HepG2 (cell line): Measurements from ENCODE around the gene OR5V1. TPM values are rescaled to one million over a fixed set of nuclear protein-coding genes. Genes with fewer than 3 reads are reported as not detected.

ENCODE experiments used
- ATAC-seq: fragments of 200-7000 bp; cut with Tn5 transposase; 3 replicates; pipeline ENCODE4 v1.9.1; 2020; ENCODE audit warnings: mild to moderate bottlenecking, moderate library complexity
- Bru-seq: library from RNA; stranded (reverse); fragments of 400-500 nt; gene quantifications from one replicate; lab custom pipeline; 2021; lab: Mats Ljungman, UMichigan
- BruChase-seq, 2 experiments: library from RNA; stranded (reverse); fragments of 400-500 nt; gene quantifications; one replicate each; lab custom pipeline; 2021; lab: Mats Ljungman, UMichigan
- BruUV-seq: library from RNA; stranded (reverse); fragments of 400-500 nt; replicated peaks from 2 replicates; lab custom pipeline; 2021; lab: Mats Ljungman, UMichigan
- CTCF ChIA-PET: fragments of 300-600 bp; formaldehyde crosslinking; extraction: SDS; loops from one replicate; lab custom pipeline; 2021; ENCODE audit warnings: low total read pairs, inconsistent platforms, low intra/inter-chr PET ratio; lab: Yijun Ruan, JAX
- POLR2A ChIA-PET: fragments of 350-600 bp; sonication (Branson Sonifier 250); formaldehyde crosslinking; loops from one replicate; lab custom pipeline; 2020; ENCODE audit warnings: antibody characterized with exemption, inconsistent platforms; lab: Yijun Ruan, JAX
- DNase-seq: peaks from one replicate; pipeline ENCODE4 v3.0.0-alpha.2; 2015; ENCODE audit warnings: low spot score
- FAIRE-seq: peaks from 3 replicates; lab custom pipeline; 2011; peaks lifted over from hg19 to GRCh38; lab: Jason Lieb, UNC
- H2AFZ ChIP-seq: one replicate; pipeline ENCODE4 v1.6.1; 2011; ENCODE audit warnings: low read length, inconsistent platforms
- H3K27ac ChIP-seq: fragments of 300-600 bp; 3 replicates; pipeline ENCODE4 v1.8.0; 2011; ENCODE audit warnings: mixed run types, mild to moderate bottlenecking, mixed read lengths, low read length, inconsistent platforms; ENCODE audit not compliant: insufficient read depth; ENCODE audit errors: extremely low read length
- H3K27me3 ChIP-seq, 2 experiments: fragments of 200-600 bp in 1 of 2; 2 replicates in 1 of 2; 3 replicates in 1 of 2; pipeline versions ENCODE4 v1.6.0 to v1.8.0; 2011; ENCODE audit warnings: low read length in 2 of 2, mild to moderate bottlenecking in 2 of 2, moderate library complexity in 2 of 2, inconsistent platforms in 1 of 2; ENCODE audit not compliant: insufficient read depth in 2 of 2, control insufficient read depth in 1 of 2
- H3K36me3 ChIP-seq, 2 experiments: fragments of 200-600 bp in 1 of 2; replicated peaks in 1 of 2; 2 replicates in 1 of 2; 3 replicates in 1 of 2; pipeline versions ENCODE4 v1.5.1 to v1.8.0; 2011; ENCODE audit warnings: low read length in 2 of 2, inconsistent platforms in 1 of 2; ENCODE audit not compliant: insufficient read depth in 2 of 2, control insufficient read depth in 1 of 2
- H3K4me1 ChIP-seq: 2 replicates; pipeline ENCODE4 v1.5.1; 2012; ENCODE audit warnings: low read length, inconsistent platforms; ENCODE audit not compliant: insufficient read depth
- H3K4me2 ChIP-seq: 2 replicates; pipeline ENCODE4 v1.6.0; 2011; ENCODE audit warnings: low read depth, low read length, inconsistent platforms
- H3K4me3 ChIP-seq, 3 experiments: fragments of 200-600 bp in 1 of 3; sonication (generic), shearing (Covaris generic) in 1 of 3; replicated peaks in 1 of 3; 2 replicates each; pipeline ENCODE4 v1.5.1; 2011 to 2016; ENCODE audit warnings: low read length in 3 of 3, inconsistent platforms in 2 of 3, low read depth in 2 of 3, mild to moderate bottlenecking in 2 of 3, control low read depth in 1 of 3, mixed read lengths in 1 of 3; ENCODE audit not compliant: insufficient read depth in 1 of 3
- H3K79me2 ChIP-seq: one replicate; pipeline ENCODE4 v1.6.1; 2011; ENCODE audit warnings: low read length, inconsistent platforms; ENCODE audit not compliant: insufficient read depth
- H3K9ac ChIP-seq: 2 replicates; pipeline ENCODE4 v1.6.0; 2011; ENCODE audit warnings: mild to moderate bottlenecking, low read depth, low read length, inconsistent platforms; ENCODE audit not compliant: insufficient read depth
- H3K9me3 ChIP-seq: 2 replicates; pipeline ENCODE4 v1.5.1; 2012; ENCODE audit warnings: mild to moderate bottlenecking, low read length
- H4K20me1 ChIP-seq: 2 replicates; pipeline ENCODE4 v1.6.0; 2011; ENCODE audit warnings: inconsistent platforms, mild to moderate bottlenecking, low read length, moderate library complexity; ENCODE audit not compliant: insufficient read depth
- HNRNPUL1 ChIP-seq: fragments of 200-400 bp; formaldehyde crosslinking; IDR thresholded peaks from 2 replicates; pipeline ENCODE4 v1.6.1; 2017; ENCODE audit warnings: low read depth, mild to moderate bottlenecking, low read length, moderate library complexity
- MBD4 ChIP-seq: IDR thresholded peaks from 2 replicates; pipeline ENCODE4 v1.6.1; 2012; ENCODE audit warnings: low read length, inconsistent platforms, borderline replicate concordance
- MZF1 ChIP-seq: sonication (generic); formaldehyde crosslinking; IDR thresholded peaks from 2 replicates; pipeline ENCODE4 v1.8.1; 2023; ENCODE audit warnings: mild to moderate bottlenecking, missing genetic modification reagents, borderline replicate concordance
- NR2F6 ChIP-seq, 2 experiments: IDR thresholded peaks; 2 replicates each; pipeline ENCODE4 v1.6.1; 2016; ENCODE audit warnings: antibody characterized with exemption in 1 of 2, mild to moderate bottlenecking in 1 of 2
- PRMT3 ChIP-seq: sonication (generic); formaldehyde crosslinking; IDR thresholded peaks from 2 replicates; pipeline ENCODE4 v1.8.1; 2022; ENCODE audit warnings: low read depth, mild to moderate bottlenecking, moderate library complexity, missing genetic modification reagents, borderline replicate concordance
- REL ChIP-seq: sonication (generic); formaldehyde crosslinking; conservative IDR thresholded peaks from 2 replicates; pipeline ENCODE4 v1.8.0; 2022; ENCODE audit warnings: mild to moderate bottlenecking, missing genetic modification reagents, moderate library complexity
- RFXAP ChIP-seq: sonication (generic); formaldehyde crosslinking; IDR thresholded peaks from 2 replicates; pipeline ENCODE4 v1.4.0; 2020; ENCODE audit warnings: missing genetic modification reagents, borderline replicate concordance
- SALL1 ChIP-seq: sonication (generic); formaldehyde crosslinking; IDR thresholded peaks from 2 replicates; pipeline ENCODE4 v1.8.0; 2022; ENCODE audit warnings: mild to moderate bottlenecking, missing genetic modification reagents
- SMAD1 ChIP-seq: sonication (generic); formaldehyde crosslinking; IDR thresholded peaks from 2 replicates; pipeline ENCODE4 v1.4.0; 2020; ENCODE audit warnings: missing genetic modification reagents, low read depth, mild to moderate bottlenecking, borderline replicate concordance
- THRA ChIP-seq: sonication (generic); formaldehyde crosslinking; IDR thresholded peaks from 2 replicates; pipeline ENCODE4 v1.4.0; 2020; ENCODE audit warnings: missing genetic modification reagents, borderline replicate concordance
- U2AF2 ChIP-seq: fragments of 200-400 bp; formaldehyde crosslinking; IDR thresholded peaks from 2 replicates; pipeline ENCODE4 v1.6.1; 2017; ENCODE audit warnings: low read depth, mild to moderate bottlenecking, low read length
- WIZ ChIP-seq: sonication (generic); formaldehyde crosslinking; IDR thresholded peaks from 2 replicates; pipeline ENCODE4 v1.5.1; 2020; ENCODE audit warnings: mild to moderate bottlenecking, missing genetic modification reagents
- ZBTB8A ChIP-seq: sonication (generic); formaldehyde crosslinking; IDR thresholded peaks from 2 replicates; pipeline ENCODE4 v1.4.0; 2020; ENCODE audit warnings: mild to moderate bottlenecking, low read depth, missing genetic modification reagents, borderline replicate concordance
- ZFP37 ChIP-seq: sonication (generic); formaldehyde crosslinking; IDR thresholded peaks from 2 replicates; pipeline ENCODE4 v1.4.0; 2020; ENCODE audit warnings: missing genetic modification reagents, borderline replicate concordance
- ZMYM2 ChIP-seq: sonication (generic); formaldehyde crosslinking; IDR thresholded peaks from 2 replicates; pipeline ENCODE4 v1.8.0; 2022; ENCODE audit warnings: mild to moderate bottlenecking, missing genetic modification reagents
- ZNF326 ChIP-seq: sonication (generic); formaldehyde crosslinking; IDR thresholded peaks from 2 replicates; pipeline ENCODE4 v1.4.0; 2020; ENCODE audit warnings: missing genetic modification reagents, borderline replicate concordance
- WGBS: methylation state at CpG from one replicate; pipeline ENCODE4 v1.1.6; 2017; ENCODE audit warnings: low lambda C conversion rate; 5-methylcytosine and 5-hydroxymethylcytosine counted together
- in situ Hi-C: cut with HindIII; loops from 2 replicates; pipeline ENCODE4 v1.10.0; 2017; ENCODE audit warnings: low pct_unique_long_range_greater_than_20kb; ENCODE audit not compliant: extremely low pct_ligation_motif_present
- intact Hi-C: fragments of 100-400 bp; cut with micrococcal nuclease; formaldehyde crosslinking; loops from one replicate; pipeline ENCODE4 v1.10.0; 2022; ENCODE audit not compliant: unreplicated experiment
- long read RNA-seq, 2 experiments: library from RNA in 1 of 2; library from polyadenylated mRNA in 1 of 2; stranded (forward) in 1 of 2; unstranded in 1 of 2; transcript quantifications; one replicate each; pipeline ENCODE4 v2.0.0, GENCODE V29; 2019 to 2022
- polyA minus RNA-seq, 3 experiments: library from RNA; depleted of rRNA, polyadenylated mRNA; stranded (reverse); fragments of >200 nt; gene quantifications; 2 replicates each; pipeline ENCODE4 v1.2.3, GENCODE V29; 2011; ENCODE audit warnings: low replicate concordance in 1 of 3
- polyA plus RNA-seq, 8 experiments: library from polyadenylated mRNA; depleted of rRNA in 3 of 8; stranded (reverse) in 7 of 8; unstranded in 1 of 8; fragments of >200 nt; fragmentation: Illumina TruSeq in 4 of 8; extraction: Trizol in 4 of 8; gene quantifications; 2 replicates each; pipeline versions ENCODE4 v1.2.1 to v1.2.3, GENCODE V29; 2011 to 2016; ENCODE audit warnings: low read depth in 4 of 8, missing spikeins in 1 of 8, mixed read lengths in 1 of 8; ENCODE audit not compliant: insufficient read depth in 1 of 8
- total RNA-seq, 5 experiments: library from RNA; depleted of rRNA; stranded (reverse); fragments of >200 nt; fragmentation: Illumina TruSeq; extraction: Trizol; gene quantifications; 2 replicates each; pipeline ENCODE4 v1.2.3, GENCODE V29; 2016; ENCODE audit warnings: low read depth in 1 of 5
- TF ChIP-seq, protein P1 (sequence below): sonication (generic); formaldehyde crosslinking; IDR thresholded peaks from 2 replicates; pipeline ENCODE4 v1.5.1; 2020; ENCODE audit warnings: mild to moderate bottlenecking, moderate library complexity, missing genetic modification reagents

Gene OR5V1
- total RNA-seq (2016; rRNA removed; fragmentation: Illumina TruSeq; extraction: Trizol), result not detected in 2 replicates
- not detected in 2 replicates for total RNA-seq (2016; cell fraction: cytosol; rRNA removed; fragmentation: Illumina TruSeq; extraction: Trizol; ENCODE audit: low read depth)
- not detected in 2 replicates for total RNA-seq (2016; cell fraction: insoluble cytoplasmic fraction; rRNA removed; fragmentation: Illumina TruSeq; extraction: Trizol)
- not detected in 2 replicates for total RNA-seq (2016; cell fraction: membrane; rRNA removed; fragmentation: Illumina TruSeq; extraction: Trizol)
- not detected in 2 replicates for total RNA-seq (2016; cell fraction: nucleus; rRNA removed; fragmentation: Illumina TruSeq; extraction: Trizol)
- not detected in 2 replicates for polyA plus RNA-seq (2011; rRNA removed)
- polyA plus RNA-seq (2011; cell fraction: cytosol; rRNA removed), result not detected in 2 replicates
- polyA plus RNA-seq (2011; cell fraction: nucleus; rRNA removed), result not detected in 2 replicates
- not detected in 2 replicates for polyA plus RNA-seq (2012)
- polyA plus RNA-seq (2016; cell fraction: cytosol; fragmentation: Illumina TruSeq; extraction: Trizol; ENCODE audit: low read depth), result not detected in 2 replicates
- not detected in 2 replicates for polyA plus RNA-seq (2016; cell fraction: insoluble cytoplasmic fraction; fragmentation: Illumina TruSeq; extraction: Trizol; ENCODE audit: low read depth)
- polyA plus RNA-seq (2016; cell fraction: membrane; fragmentation: Illumina TruSeq; extraction: Trizol; ENCODE audit: low read depth), result not detected in 2 replicates
- not detected in 2 replicates for polyA plus RNA-seq (2016; cell fraction: nucleus; fragmentation: Illumina TruSeq; extraction: Trizol; ENCODE audit: insufficient read depth, low read depth)
- polyA minus RNA-seq (2011; rRNA and poly(A)+ RNA removed; ENCODE audit: low replicate concordance), result not detected in 2 replicates
- polyA minus RNA-seq (2011; cell fraction: cytosol; rRNA and poly(A)+ RNA removed), result not detected in 2 replicates
- polyA minus RNA-seq (2011; cell fraction: nucleus; rRNA and poly(A)+ RNA removed), result not detected in 2 replicates
- not detected for Bru-seq, nascent RNA
- BruChase-seq, experiment 1, labeled RNA remaining after a 6-hour chase, result not detected
- percentile 2 among the genes with signal in this experiment for BruChase-seq, experiment 2, labeled RNA remaining after a 2-hour chase
- long read RNA-seq, experiment 1, result 0 reads
- long read RNA-seq, experiment 2, result 0 reads

DNA sequence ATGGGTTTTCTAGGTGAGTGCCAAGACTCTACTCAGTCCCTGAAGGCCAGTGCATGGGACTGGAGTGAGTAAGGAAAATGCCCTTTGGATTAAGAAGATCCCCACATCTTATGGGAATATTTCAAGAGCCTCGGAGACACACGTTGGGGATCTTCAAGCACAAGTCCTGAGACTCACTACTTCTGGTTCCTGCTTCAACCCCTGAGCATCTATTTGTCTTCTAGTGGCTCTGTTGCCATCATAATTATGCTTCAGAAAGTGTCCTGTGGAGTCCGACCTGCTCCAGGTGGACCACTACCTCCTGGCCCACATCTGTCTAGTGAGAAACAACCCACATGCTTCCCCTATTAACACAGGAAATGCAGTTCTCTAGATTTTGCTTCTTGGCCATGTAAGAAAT, at the start of gene OR5V1:
TSS of gene OR5V1 (minus strand) at position 101 of the 400 bp plus-strand sequence. CDS start 12,670 bp downstream, outside the sequence.
- Histone ChIP-seq H3K36me3 (no peaks in the 10 kb centered on the region), H3K4me1 (no peaks in the 10 kb centered on the region), H2AFZ (no peak within 1 kb of the TSS), H3K4me3 (no peak within 1 kb of the TSS), H3K27me3 (no peaks in the 10 kb centered on the region), H3K4me2 (no peak within 1 kb of the TSS), H4K20me1 (no peaks in the 10 kb centered on the region), H3K79me2 (no peaks in the 10 kb centered on the region), H3K9ac (no peak within 1 kb of the TSS), H3K27ac (no peak within 1 kb of the TSS), H3K9me3 (no peaks in the 10 kb centered on the region)
- no TSS peak for BruUV-seq
- no peak for FAIRE-seq
- no peak for ATAC-seq
- CTCF ChIA-PET, result no interaction called here
- DNase-seq, result no peak
- WGBS, result 3% methylated on average over 3 of the region's 3 CpGs
- intact Hi-C loops (no loop called here), in situ Hi-C loops (no loop called here)
- POLR2A ChIA-PET, result no interaction called here
- TF ChIP-seq MBD4, result no peak
- no peak for TF ChIP-seq U2AF2
- TF ChIP-seq SMAD1 (CRISPR knock-in tag), result no peak
- TF ChIP-seq RFXAP, result no peak
- no peak for TF ChIP-seq THRA
- TF ChIP-seq ZMYM2 (CRISPR knock-in tag), result no peak
- TF ChIP-seq HNRNPUL1, result no peak
- no peak for TF ChIP-seq ZBTB8A
- TF ChIP-seq, protein P1, sequence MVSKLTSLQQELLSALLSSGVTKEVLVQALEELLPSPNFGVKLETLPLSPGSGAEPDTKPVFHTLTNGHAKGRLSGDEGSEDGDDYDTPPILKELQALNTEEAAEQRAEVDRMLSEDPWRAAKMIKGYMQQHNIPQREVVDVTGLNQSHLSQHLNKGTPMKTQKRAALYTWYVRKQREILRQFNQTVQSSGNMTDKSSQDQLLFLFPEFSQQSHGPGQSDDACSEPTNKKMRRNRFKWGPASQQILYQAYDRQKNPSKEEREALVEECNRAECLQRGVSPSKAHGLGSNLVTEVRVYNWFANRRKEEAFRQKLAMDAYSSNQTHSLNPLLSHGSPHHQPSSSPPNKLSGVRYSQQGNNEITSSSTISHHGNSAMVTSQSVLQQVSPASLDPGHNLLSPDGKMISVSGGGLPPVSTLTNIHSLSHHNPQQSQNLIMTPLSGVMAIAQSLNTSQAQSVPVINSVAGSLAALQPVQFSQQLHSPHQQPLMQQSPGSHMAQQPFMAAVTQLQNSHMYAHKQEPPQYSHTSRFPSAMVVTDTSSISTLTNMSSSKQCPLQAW (CRISPR knock-in tag), result no peak
- no peak for TF ChIP-seq WIZ (CRISPR knock-in tag)
- no peak for TF ChIP-seq SALL1
- TF ChIP-seq NR2F6 (IDR thresholded peaks at IDR 0.05), result no peak
- TF ChIP-seq NR2F6 (CRISPR knock-in tag; IDR thresholded peaks at IDR 0.05), result no peak
- TF ChIP-seq MZF1 (CRISPR knock-in tag), result no peak
- TF ChIP-seq ZNF326 (CRISPR knock-in tag), result no peak
- TF ChIP-seq ZFP37, result no peak
- no peak for TF ChIP-seq PRMT3 (CRISPR knock-in tag)
- no peak for TF ChIP-seq REL (CRISPR knock-in tag)
